ENCODE data around the gene SMIM13. TPM values are rescaled to one million over a fixed set of nuclear protein-coding genes. Genes with fewer than 3 reads are reported as not detected.
A peak's percentile ranks its signal among the peaks of the same experiment; 100 is the strongest.

Gene SMIM13
- total RNA-seq, 1 experiment from 2014 or later = 22.2 TPM

GRCh38 chr6:11143394-11144371 is 50.0 kb downstream of the SMIM13 start:
- intact Hi-C loops (cut with micrococcal nuclease; ENCODE audit: unreplicated experiment) = loop anchor here (1.0 to 5.0 kb wide), 9 partner anchors 49 to 432 kb away; partner anchors contain the start of gene NEDD9
- Histone ChIP-seq H3K9me3 (ENCODE audit: insufficient read depth, low read depth) (no peaks in the 10 kb centered on the region), H3F3A (ENCODE audit: insufficient read depth, low read depth) (no peaks in the 10 kb centered on the region), H3K4me3 (no peak overlapping the region), H3K9me2 (ENCODE audit: insufficient read depth) (no peaks in the 10 kb centered on the region), H4K20me1 (ENCODE audit: insufficient read depth) (no peaks in the 10 kb centered on the region), H3K27ac (no peak overlapping the region), H2AFZ (no peak overlapping the region), H3K4me2 (no peak overlapping the region), H3K79me2 (ENCODE audit: low read depth) (no peaks in the 10 kb centered on the region), H3K27me3 (ENCODE audit: insufficient read depth, low read depth) (no peaks in the 10 kb centered on the region), H3K4me1 (replicated peaks; ENCODE audit: insufficient read depth) (0 out of 2 replicates have a peak, but pooled peaks cover 4% of the 10 kb centered on the region), H3K36me3 (ENCODE audit: low read depth) (no peaks in the 10 kb centered on the region)
- no TSS peak for BruUV-seq (replicated peaks)
- ChIA-PET CTCF (interaction anchor here (0.6 to 2.0 kb wide), 6 partner anchors 63 to 353 kb away, joined by 3 to 15 read pairs (median 3); no protein-coding TSS in a partner anchor), POLR2A (ENCODE audit: unreplicated experiment) (interaction anchor here (0.6 kb wide), 1 partner anchor 90 kb away, joined by 4 read pairs; no protein-coding TSS in a partner anchor)
- TF ChIP-seq EZH2 (IDR thresholded peaks at IDR 0.05; ENCODE audit: low read depth) = no peak
- TF ChIP-seq, protein P1, sequence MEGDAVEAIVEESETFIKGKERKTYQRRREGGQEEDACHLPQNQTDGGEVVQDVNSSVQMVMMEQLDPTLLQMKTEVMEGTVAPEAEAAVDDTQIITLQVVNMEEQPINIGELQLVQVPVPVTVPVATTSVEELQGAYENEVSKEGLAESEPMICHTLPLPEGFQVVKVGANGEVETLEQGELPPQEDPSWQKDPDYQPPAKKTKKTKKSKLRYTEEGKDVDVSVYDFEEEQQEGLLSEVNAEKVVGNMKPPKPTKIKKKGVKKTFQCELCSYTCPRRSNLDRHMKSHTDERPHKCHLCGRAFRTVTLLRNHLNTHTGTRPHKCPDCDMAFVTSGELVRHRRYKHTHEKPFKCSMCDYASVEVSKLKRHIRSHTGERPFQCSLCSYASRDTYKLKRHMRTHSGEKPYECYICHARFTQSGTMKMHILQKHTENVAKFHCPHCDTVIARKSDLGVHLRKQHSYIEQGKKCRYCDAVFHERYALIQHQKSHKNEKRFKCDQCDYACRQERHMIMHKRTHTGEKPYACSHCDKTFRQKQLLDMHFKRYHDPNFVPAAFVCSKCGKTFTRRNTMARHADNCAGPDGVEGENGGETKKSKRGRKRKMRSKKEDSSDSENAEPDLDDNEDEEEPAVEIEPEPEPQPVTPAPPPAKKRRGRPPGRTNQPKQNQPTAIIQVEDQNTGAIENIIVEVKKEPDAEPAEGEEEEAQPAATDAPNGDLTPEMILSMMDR (conservative IDR thresholded peaks at IDR 0.05) = no peak
- peak; percentile 46 to 73 for DNase-seq

- CTCF ChIA-PET = interaction anchor here (0.6 to 2.0 kb wide), 4 partner anchors 63 to 495 kb away, joined by 3 to 15 read pairs (median 5); no protein-coding TSS in a partner anchor
- Histone ChIP-seq H3K9me2 (ENCODE audit: insufficient read depth) (no peaks in the 10 kb centered on the region), H3K4me3 (no peak overlapping the region), H3K4me2 (no peak overlapping the region), H3K36me3 (ENCODE audit: low read depth) (no peaks in the 10 kb centered on the region), H3K27me3 (ENCODE audit: insufficient read depth, low read depth) (no peaks in the 10 kb centered on the region), H4K20me1 (ENCODE audit: insufficient read depth) (no peaks in the 10 kb centered on the region), H2AFZ (no peak overlapping the region), H3K79me2 (ENCODE audit: low read depth) (no peaks in the 10 kb centered on the region), H3F3A (ENCODE audit: insufficient read depth, low read depth) (no peaks in the 10 kb centered on the region), H3K4me1 (replicated peaks; ENCODE audit: insufficient read depth) (no peaks in the 10 kb centered on the region), H3K9me3 (ENCODE audit: insufficient read depth, low read depth) (no peaks in the 10 kb centered on the region), H3K27ac (no peak overlapping the region)
- DNase-seq = peak; percentile 59 to 82
- TF ChIP-seq EZH2 (IDR thresholded peaks at IDR 0.05; ENCODE audit: low read depth) = no peak
- TF ChIP-seq, protein P1 (conservative IDR thresholded peaks at IDR 0.05) = peak; percentile 84
- intact Hi-C loops (cut with micrococcal nuclease; ENCODE audit: unreplicated experiment) = loop anchor here (1.0 to 5.0 kb wide), 9 partner anchors 50 to 431 kb away; partner anchors contain the start of gene NEDD9
- TSS peak; percentile 18 for BruUV-seq (replicated peaks)
- POLR2A ChIA-PET (ENCODE audit: unreplicated experiment) = interaction anchor here (0.6 kb wide), 1 partner anchor 90 kb away, joined by 4 read pairs; no protein-coding TSS in a partner anchor
Measured at GRCh38 chr6:11144393-11144851, 50.8 kb downstream of the SMIM13 start.

- H3K4me2 ChIP-seq = no peak overlapping the region
- H3F3A ChIP-seq (ENCODE audit: insufficient read depth, low read depth) = no peaks in the 10 kb centered on the region
- no peaks in the 10 kb centered on the region for H4K20me1 ChIP-seq (ENCODE audit: insufficient read depth)
- H3K36me3 ChIP-seq (ENCODE audit: low read depth) = no peaks in the 10 kb centered on the region
- no peaks in the 10 kb centered on the region for H3K9me3 ChIP-seq (ENCODE audit: insufficient read depth, low read depth)
- no peak for DNase-seq
- ChIA-PET POLR2A (ENCODE audit: unreplicated experiment) (no interaction called here), CTCF (no interaction called here)
- no peaks in the 10 kb centered on the region for H3K9me2 ChIP-seq (ENCODE audit: insufficient read depth)
- intact Hi-C loops (cut with micrococcal nuclease; ENCODE audit: unreplicated experiment) = no loop called here
- no peaks in the 10 kb centered on the region for H3K27me3 ChIP-seq (ENCODE audit: insufficient read depth, low read depth)
- TF ChIP-seq, protein P1 (conservative IDR thresholded peaks at IDR 0.05) = no peak
- TF ChIP-seq EZH2 (IDR thresholded peaks at IDR 0.05; ENCODE audit: low read depth) = no peak
- no TSS peak for BruUV-seq (replicated peaks)
- H3K27ac ChIP-seq = no peak overlapping the region
- no peak overlapping the region for H3K4me3 ChIP-seq
- H2AFZ ChIP-seq = no peak overlapping the region
- H3K79me2 ChIP-seq (ENCODE audit: low read depth) = no peaks in the 10 kb centered on the region
- H3K4me1 ChIP-seq (replicated peaks; ENCODE audit: insufficient read depth) = no peaks in the 10 kb centered on the region
Measured at GRCh38 chr6:11146117-11146826, 52.6 kb downstream of the SMIM13 start.

Data from PC-9 (cell line).